ENCODE results near the gene RTP5.
"Not testable (repeated sequence)": the region's sequence is repeated elsewhere in the genome, so short reads cannot be mapped to it uniquely, and the experiment has no call there.

RTP5 gene

DNA sequence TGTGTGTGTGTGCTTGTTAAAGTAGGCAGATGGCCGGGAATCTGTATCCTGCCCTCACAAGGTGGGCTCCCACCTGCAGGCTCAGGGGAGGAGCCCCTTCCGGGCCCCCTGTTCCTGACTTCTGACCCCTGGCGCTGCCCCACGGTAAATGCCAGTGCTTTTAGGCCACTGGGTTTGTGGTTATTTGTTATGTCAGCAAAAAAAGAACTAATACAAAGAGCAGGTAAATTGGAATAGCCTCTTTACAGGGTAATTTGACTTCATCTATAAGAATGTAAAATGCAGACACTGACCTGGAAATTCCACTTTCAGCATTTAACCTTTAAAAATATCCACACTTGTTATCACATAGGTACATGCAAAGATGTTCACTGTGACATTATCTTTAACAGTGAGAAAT is 44.2 kb downstream of the RTP5 start:
- DNase-seq, result no peak

DNA sequence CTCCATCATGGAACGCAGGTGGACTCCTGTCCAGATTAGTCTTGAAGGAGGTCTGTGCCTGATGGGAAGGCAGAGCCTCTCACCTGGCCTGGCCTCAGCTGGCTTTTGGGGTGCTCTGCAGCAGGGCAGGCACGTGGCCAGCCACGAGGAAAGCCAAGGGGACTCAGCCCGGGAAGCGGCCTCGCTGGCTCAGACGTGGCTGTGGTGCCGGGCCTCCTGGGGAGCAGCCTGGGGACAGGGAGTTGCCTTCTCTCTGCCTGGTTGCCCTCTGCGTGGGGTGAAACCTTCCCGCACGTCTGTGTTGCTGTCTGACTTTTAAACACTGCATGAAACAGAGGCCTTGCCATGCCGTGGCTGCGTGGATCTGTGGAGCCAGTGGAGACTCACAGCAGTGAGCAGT is 45.0 kb downstream of the RTP5 start:
- no peak for DNase-seq

DNA sequence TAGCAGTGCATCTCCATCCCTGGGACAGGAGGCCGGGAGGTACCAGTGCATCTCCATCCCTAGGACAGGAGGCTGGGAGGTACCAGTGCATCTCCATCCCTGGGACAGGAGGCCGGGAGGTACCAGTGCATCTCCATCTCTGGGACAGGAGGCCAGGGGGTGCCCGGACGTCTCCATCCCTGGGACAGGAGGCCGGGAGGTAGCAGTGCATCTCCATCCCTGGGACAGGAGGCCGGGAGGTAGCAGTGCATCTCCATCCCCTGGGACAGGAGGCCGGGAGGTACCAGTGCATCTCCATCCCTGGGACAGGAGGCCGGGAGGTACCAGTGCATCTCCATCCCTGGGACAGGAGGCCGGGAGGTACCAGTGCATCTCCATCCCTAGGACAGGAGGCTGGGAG is 52.1 kb downstream of the RTP5 start:
- DNase-seq, result not testable (repeated sequence)

DNA sequence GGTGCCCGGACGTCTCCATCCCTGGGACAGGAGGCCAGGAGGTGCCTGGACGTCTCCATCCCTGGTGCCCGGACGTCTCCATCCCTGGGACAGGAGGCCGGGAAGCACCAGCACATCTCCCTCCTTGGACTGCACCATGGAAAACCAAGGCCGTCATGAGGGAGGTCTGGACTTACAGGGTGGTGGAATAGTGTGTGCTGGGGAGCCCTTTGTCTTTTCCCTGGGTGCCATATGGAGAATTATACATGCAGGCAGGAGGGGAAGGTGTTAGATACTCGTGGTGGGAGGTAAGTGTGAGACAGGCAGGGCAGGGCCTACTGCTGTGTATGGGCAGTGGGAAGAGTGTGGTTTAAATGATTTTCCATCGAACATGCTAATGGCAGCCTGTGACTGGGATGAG is 52.9 kb downstream of the RTP5 start:
- no peak for DNase-seq

DNA sequence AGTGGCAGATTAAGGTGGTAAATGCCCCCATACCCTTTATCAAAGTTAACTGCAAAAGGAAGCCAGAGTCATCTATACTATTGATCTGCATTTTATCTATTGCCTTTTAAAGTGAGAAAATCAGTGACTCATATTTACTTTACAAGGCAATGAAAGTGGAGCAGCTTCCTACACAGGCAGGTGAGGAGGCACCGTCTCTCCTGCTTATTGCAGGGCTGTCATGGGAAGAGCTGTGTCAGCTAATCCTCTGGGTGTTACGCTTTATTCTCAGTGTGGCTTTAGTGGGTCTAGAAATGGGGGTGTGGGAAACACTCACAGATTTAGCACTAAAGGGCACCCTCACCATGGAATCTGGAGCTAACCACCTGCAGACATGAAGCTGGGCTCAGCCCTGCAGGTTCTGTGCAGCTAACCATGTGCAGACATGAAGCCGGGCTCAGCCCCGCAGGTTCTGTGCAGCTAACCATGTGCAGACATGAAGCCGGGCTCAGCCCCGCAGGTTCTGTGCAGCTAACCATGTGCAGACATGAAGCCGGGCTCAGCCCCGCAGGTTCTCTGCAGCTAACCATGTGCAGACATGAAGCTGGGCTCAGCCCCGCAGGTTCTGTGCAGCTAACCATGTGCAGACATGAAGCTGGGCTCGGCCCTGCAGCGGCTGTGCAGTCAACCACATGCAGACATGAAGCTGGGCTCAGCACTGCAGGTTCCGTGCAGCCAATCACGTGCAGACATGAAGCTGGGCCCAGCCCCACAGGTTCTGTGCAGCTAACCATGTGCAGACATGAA is 53.5 kb downstream of the RTP5 start:
- DNase-seq, result not testable (repeated sequence)

Measured in anterior cingulate cortex (tissue), 58 donors.